Body of pancreas (tissue), 4 donors: ENCODE results near the gene AKAP6.

Experiments
- POLR2A ChIP-seq, 3 donors: fragments of 450-650 bp; IDR thresholded peaks; one replicate each; pipeline ENCODE4 v1.6.1; 2016; ENCODE audit warnings: antibody characterized with exemption in 3 of 3, mild to moderate bottlenecking in 2 of 3
- TF ChIP-seq, protein P1 (sequence below), 7 experiments: fragments of 450-650 bp in 4 of 7; fragments of 200-600 bp in 3 of 7; sonication (generic) in 3 of 7; IDR thresholded peaks; one replicate each; pipeline ENCODE4 v1.5.1; 2016 to 2019; ENCODE audit warnings: antibody characterized with exemption in 7 of 7

DNA sequence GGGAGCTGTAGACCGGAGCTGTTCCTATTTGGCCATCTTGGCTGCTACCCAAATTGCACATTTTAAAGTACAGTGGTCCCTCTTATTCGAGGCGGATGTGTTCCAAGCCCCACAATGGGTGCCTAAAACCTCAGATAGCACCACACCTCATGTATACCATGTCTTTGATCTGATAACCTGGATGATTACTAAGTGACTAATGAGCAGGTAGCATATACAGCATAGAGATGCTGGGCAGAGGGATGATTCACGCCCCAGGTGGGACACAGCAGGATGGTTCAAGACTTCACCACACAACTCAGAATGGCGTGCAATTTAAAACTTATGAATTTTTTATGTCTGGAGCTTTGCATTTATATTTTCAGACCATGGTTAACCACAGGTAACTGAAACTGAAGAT, 255.0 kb downstream of the AKAP6 start:
- TF ChIP-seq, protein P1, sequence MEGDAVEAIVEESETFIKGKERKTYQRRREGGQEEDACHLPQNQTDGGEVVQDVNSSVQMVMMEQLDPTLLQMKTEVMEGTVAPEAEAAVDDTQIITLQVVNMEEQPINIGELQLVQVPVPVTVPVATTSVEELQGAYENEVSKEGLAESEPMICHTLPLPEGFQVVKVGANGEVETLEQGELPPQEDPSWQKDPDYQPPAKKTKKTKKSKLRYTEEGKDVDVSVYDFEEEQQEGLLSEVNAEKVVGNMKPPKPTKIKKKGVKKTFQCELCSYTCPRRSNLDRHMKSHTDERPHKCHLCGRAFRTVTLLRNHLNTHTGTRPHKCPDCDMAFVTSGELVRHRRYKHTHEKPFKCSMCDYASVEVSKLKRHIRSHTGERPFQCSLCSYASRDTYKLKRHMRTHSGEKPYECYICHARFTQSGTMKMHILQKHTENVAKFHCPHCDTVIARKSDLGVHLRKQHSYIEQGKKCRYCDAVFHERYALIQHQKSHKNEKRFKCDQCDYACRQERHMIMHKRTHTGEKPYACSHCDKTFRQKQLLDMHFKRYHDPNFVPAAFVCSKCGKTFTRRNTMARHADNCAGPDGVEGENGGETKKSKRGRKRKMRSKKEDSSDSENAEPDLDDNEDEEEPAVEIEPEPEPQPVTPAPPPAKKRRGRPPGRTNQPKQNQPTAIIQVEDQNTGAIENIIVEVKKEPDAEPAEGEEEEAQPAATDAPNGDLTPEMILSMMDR (IDR thresholded peaks at IDR 0.05), result no peak
- no peak for TF ChIP-seq POLR2A (IDR thresholded peaks at IDR 0.05)
